CD4-positive, alpha-beta memory T cell (primary cell): ENCODE data around the gene RPRD1A. TPM values are rescaled to one million over a fixed set of nuclear protein-coding genes. Genes with fewer than 3 reads are reported as not detected.

Source experiments
- CTCF ChIA-PET: fragments of 350-600 bp; sonication (Branson Sonifier 250); formaldehyde crosslinking; loops from one replicate; lab custom pipeline; 2021; ENCODE audit warnings: inconsistent platforms; ENCODE audit not compliant: partially characterized antibody; lab: Charles Lee
- POLR2A ChIA-PET: fragments of 350-600 bp; sonication (Branson Sonifier 250); formaldehyde crosslinking; loops from one replicate; lab custom pipeline; 2021; ENCODE audit not compliant: partially characterized antibody; lab: Charles Lee
- DNase-seq, 5 donors: peaks; one replicate each; pipeline versions ENCODE4 v3.0.0 to v3.0.0-alpha.2; 2020 to 2022; ENCODE audit warnings: mixed read lengths in 1 of 5
- H3K27ac ChIP-seq: one replicate; pipeline ENCODE4 v1.7.0; 2013; ENCODE audit warnings: low read depth, low read length
- H3K27me3 ChIP-seq: 2 replicates; pipeline ENCODE4 v1.7.0; 2013; ENCODE audit warnings: mild to moderate bottlenecking, low read length, moderate library complexity; ENCODE audit not compliant: insufficient read depth
- H3K36me3 ChIP-seq: 2 replicates; pipeline ENCODE4 v1.7.0; 2013; ENCODE audit warnings: mild to moderate bottlenecking, low read length, moderate library complexity; ENCODE audit not compliant: insufficient read depth
- H3K4me1 ChIP-seq: 2 replicates; pipeline ENCODE4 v1.7.0; 2013; ENCODE audit warnings: mild to moderate bottlenecking, low read length, moderate library complexity; ENCODE audit not compliant: insufficient read depth
- H3K4me3 ChIP-seq, 2 donors: one replicate each; pipeline ENCODE4 v1.7.0; 2013; ENCODE audit warnings: low read length in 2 of 2, mild to moderate bottlenecking in 1 of 2
- H3K9me3 ChIP-seq, 2 donors: one replicate each; pipeline ENCODE4 v1.7.0; 2013; ENCODE audit warnings: low read length in 2 of 2, control low read depth in 1 of 2; ENCODE audit not compliant: control insufficient read depth in 1 of 2
- H3K27ac Mint-ChIP-seq, 7 donors: one replicate each; pipeline ENCODE4 v1.8.0; 2020 to 2021; ENCODE audit warnings: mixed read lengths in 7 of 7, mild to moderate bottlenecking in 6 of 7, inconsistent platforms in 3 of 7, moderate library complexity in 3 of 7
- H3K27me3 Mint-ChIP-seq, 2 donors: one replicate each; pipeline ENCODE4 v1.8.0; 2020 to 2021; ENCODE audit warnings: mixed read lengths in 2 of 2
- H3K36me3 Mint-ChIP-seq, 2 donors: one replicate each; pipeline ENCODE4 v1.8.0; 2020 to 2021; ENCODE audit warnings: mixed read lengths in 2 of 2, inconsistent platforms in 1 of 2, mild to moderate bottlenecking in 1 of 2
- H3K4me1 Mint-ChIP-seq, 4 donors: one replicate each; pipeline ENCODE4 v1.8.0; 2020 to 2021; ENCODE audit warnings: mixed read lengths in 4 of 4, mild to moderate bottlenecking in 1 of 4
- H3K4me3 Mint-ChIP-seq, 8 donors: one replicate each; pipeline ENCODE4 v1.8.0; 2020 to 2021; ENCODE audit warnings: mixed read lengths in 8 of 8, mild to moderate bottlenecking in 7 of 8, moderate library complexity in 6 of 8, inconsistent platforms in 3 of 8
- H3K9me3 Mint-ChIP-seq, 8 donors: one replicate each; pipeline ENCODE4 v1.8.0; 2020 to 2021; ENCODE audit warnings: mixed read lengths in 8 of 8, mild to moderate bottlenecking in 5 of 8, inconsistent platforms in 3 of 8, moderate library complexity in 1 of 8
- intact Hi-C: fragments of 100-400 bp; cut with micrococcal nuclease; formaldehyde crosslinking; loops from one replicate; pipeline ENCODE4 v1.15.1; 2023
- polyA plus RNA-seq, 2 donors: library from polyadenylated mRNA; unstranded; fragments of 300-500 nt; fragmentation: Illumina TruSeq; gene quantifications; one replicate each; pipeline ENCODE4 v1.2.3, GENCODE V29; 2021
- total RNA-seq, 2 experiments: library from RNA; stranded (reverse); gene quantifications; one replicate each; pipeline ENCODE4 v1.2.3, GENCODE V29; 2021

The RPRD1A gene
- total and polyA plus RNA-seq, 4 experiments from 2014 or later = 6.1 to 42.3 (median 26.5) TPM

GRCh38 chr18:35949903-35950627, 117.3 kb downstream of the RPRD1A start:
- Histone ChIP-seq H3K9me3 (no peaks in the 10 kb centered on the region), H3K4me1 (peaks cover 7% of the 10 kb centered on the region), H3K36me3 (no peaks in the 10 kb centered on the region), H3K27me3 (no peaks in the 10 kb centered on the region), H3K4me3 (peak overlapping the region; percentile 3 to 36), H3K27ac (no peak overlapping the region)
- ChIA-PET POLR2A (interaction anchor here (0.9 to 1.6 kb wide), 2 partner anchors 20 to 23 kb away, joined by 3 read pairs; no protein-coding TSS in a partner anchor), CTCF (interaction anchor here (0.6 to 3.6 kb wide), 13 partner anchors 8 to 564 kb away, joined by 3 to 22 read pairs (median 4); partner anchors contain the start of gene RMP24)
- Mint-ChIP-seq H3K27me3 (peaks cover 8 to 16% of the 10 kb centered on the region in 2 donors), H3K4me1 (peaks cover 0 to 4% (median 3%) of the 10 kb centered on the region in 4 donors), H3K9me3 (no peaks in the 10 kb centered on the region), H3K36me3 (no peaks in the 10 kb centered on the region), H3K27ac (peak overlapping the region in 1 of 7 donors; percentile 72), H3K4me3 (peak overlapping the region; percentile 83 to 91 (median 88))
- intact Hi-C loops = loop anchor here (1.0 kb wide), 3 partner anchors 22 to 542 kb away; partner anchors contain the start of gene RMP24
- DNase-seq = peak; percentile 53 to 63 (median 60)

- CTCF ChIA-PET = interaction anchor here (0.6 to 3.6 kb wide), 6 partner anchors 7 to 360 kb away, joined by 3 to 22 read pairs (median 6); no protein-coding TSS in a partner anchor
- peak overlapping the region in 2 of 8 donors; percentile 18 to 55 for H3K4me3 Mint-ChIP-seq
- no peak overlapping the region for H3K27ac Mint-ChIP-seq
- Histone ChIP-seq H3K9me3 (no peaks in the 10 kb centered on the region), H3K27me3 (no peaks in the 10 kb centered on the region), H3K36me3 (no peaks in the 10 kb centered on the region), H3K27ac (no peak overlapping the region), H3K4me3 (no peak overlapping the region), H3K4me1 (peaks cover 7% of the 10 kb centered on the region)
- POLR2A ChIA-PET = no interaction called here
- no peaks in the 10 kb centered on the region for H3K9me3 Mint-ChIP-seq
- H3K4me1 Mint-ChIP-seq = peaks cover 0 to 4% (median 3%) of the 10 kb centered on the region in 4 donors
- DNase-seq = no peak
- peaks cover 7 to 15% of the 10 kb centered on the region in 2 donors for H3K27me3 Mint-ChIP-seq
- no peaks in the 10 kb centered on the region for H3K36me3 Mint-ChIP-seq
- intact Hi-C loops = no loop called here
Observed at GRCh38 chr18:35949090-35949489, 118.3 kb downstream of the RPRD1A start.

- peaks cover 7 to 15% of the 10 kb centered on the region in 2 donors for H3K27me3 Mint-ChIP-seq
- Histone ChIP-seq H3K27ac (no peak overlapping the region), H3K9me3 (no peaks in the 10 kb centered on the region), H3K4me1 (peaks cover 7% of the 10 kb centered on the region), H3K27me3 (no peaks in the 10 kb centered on the region), H3K36me3 (no peaks in the 10 kb centered on the region), H3K4me3 (no peak overlapping the region)
- H3K36me3 Mint-ChIP-seq = no peaks in the 10 kb centered on the region
- peaks cover 0 to 4% (median 3%) of the 10 kb centered on the region in 4 donors for H3K4me1 Mint-ChIP-seq
- intact Hi-C loops = no loop called here
- ChIA-PET POLR2A (no interaction called here), CTCF (interaction anchor here (1.0 to 3.6 kb wide), 3 partner anchors 192 to 540 kb away, joined by 3 to 22 read pairs (median 10); no protein-coding TSS in a partner anchor)
- H3K9me3 Mint-ChIP-seq = no peaks in the 10 kb centered on the region
- no peak overlapping the region for H3K27ac Mint-ChIP-seq
- no peak overlapping the region for H3K4me3 Mint-ChIP-seq
- no peak for DNase-seq
Observed at GRCh38 chr18:35948080-35948479, 119.3 kb downstream of the RPRD1A start.

GRCh38 chr18:35942661-35943060, 124.7 kb downstream of the RPRD1A start:
- Histone ChIP-seq H3K4me1 (no peaks in the 10 kb centered on the region), H3K27ac (no peak overlapping the region), H3K4me3 (no peak overlapping the region), H3K9me3 (no peaks in the 10 kb centered on the region), H3K27me3 (no peaks in the 10 kb centered on the region), H3K36me3 (no peaks in the 10 kb centered on the region)
- H3K4me1 Mint-ChIP-seq = no peaks in the 10 kb centered on the region
- H3K4me3 Mint-ChIP-seq = no peak overlapping the region
- DNase-seq = no peak
- H3K27ac Mint-ChIP-seq = peak overlapping the region in 1 of 7 donors; percentile 42
- peaks cover 0 to 4% of the 10 kb centered on the region in 2 donors for H3K27me3 Mint-ChIP-seq
- no peaks in the 10 kb centered on the region for H3K36me3 Mint-ChIP-seq
- ChIA-PET POLR2A (no interaction called here), CTCF (interaction anchor here (2.5 kb wide), 1 partner anchor 8 kb away, joined by 12 read pairs; no protein-coding TSS in a partner anchor)
- intact Hi-C loops = no loop called here
- no peaks in the 10 kb centered on the region for H3K9me3 Mint-ChIP-seq

GRCh38 chr18:35942133-35942532, 125.2 kb downstream of the RPRD1A start:
- no peaks in the 10 kb centered on the region for H3K36me3 ChIP-seq
- Mint-ChIP-seq H3K4me3 (no peak overlapping the region), H3K27ac (no peak overlapping the region), H3K4me1 (no peaks in the 10 kb centered on the region), H3K27me3 (peaks cover under 1 to 4% of the 10 kb centered on the region in 2 donors), H3K36me3 (no peaks in the 10 kb centered on the region), H3K9me3 (peaks cover 0 to under 1% (median 0%) of the 10 kb centered on the region in 8 donors)
- H3K9me3 ChIP-seq = no peaks in the 10 kb centered on the region
- no peaks in the 10 kb centered on the region for H3K4me1 ChIP-seq
- no peak for DNase-seq
- intact Hi-C loops = no loop called here
- ChIA-PET CTCF (interaction anchor here (2.5 kb wide), 1 partner anchor 8 kb away, joined by 12 read pairs; no protein-coding TSS in a partner anchor), POLR2A (no interaction called here)
- no peak overlapping the region for H3K4me3 ChIP-seq
- no peaks in the 10 kb centered on the region for H3K27me3 ChIP-seq
- H3K27ac ChIP-seq = no peak overlapping the region

GRCh38 chr18:35941299-35941698, 126.1 kb downstream of the RPRD1A start:
- no peaks in the 10 kb centered on the region for H3K36me3 Mint-ChIP-seq
- CTCF ChIA-PET = interaction anchor here (2.5 kb wide), 1 partner anchor 9 kb away, joined by 12 read pairs; no protein-coding TSS in a partner anchor

More at GRCh38 chr18:35941299-35941698, 126.1 kb downstream of the RPRD1A start:
- H3K4me3 Mint-ChIP-seq = no peak overlapping the region
- Histone ChIP-seq H3K4me1 (no peaks in the 10 kb centered on the region), H3K27me3 (no peaks in the 10 kb centered on the region), H3K36me3 (no peaks in the 10 kb centered on the region), H3K27ac (no peak overlapping the region), H3K9me3 (no peaks in the 10 kb centered on the region), H3K4me3 (no peak overlapping the region)
- POLR2A ChIA-PET = no interaction called here
- H3K4me1 Mint-ChIP-seq = no peaks in the 10 kb centered on the region
- peaks cover 0 to 2% (median 0%) of the 10 kb centered on the region in 8 donors for H3K9me3 Mint-ChIP-seq
- H3K27me3 Mint-ChIP-seq = peaks cover 4% of the 10 kb centered on the region in 2 donors
- DNase-seq = no peak
- no peak overlapping the region for H3K27ac Mint-ChIP-seq
- intact Hi-C loops = no loop called here
